ENCODE measurements around the gene BDKRB1. TPM values are rescaled to one million over a fixed set of nuclear protein-coding genes. Genes with fewer than 3 reads are reported as not detected.
A peak's percentile ranks its signal among the peaks of the same experiment; 100 is the strongest.
"Not testable (repeated sequence)": the region's sequence is repeated elsewhere in the genome, so short reads cannot be mapped to it uniquely, and the experiment has no call there.

Gene BDKRB1
- total RNA-seq, 1 experiment from 2014 or later, result 10.3 TPM

DNA sequence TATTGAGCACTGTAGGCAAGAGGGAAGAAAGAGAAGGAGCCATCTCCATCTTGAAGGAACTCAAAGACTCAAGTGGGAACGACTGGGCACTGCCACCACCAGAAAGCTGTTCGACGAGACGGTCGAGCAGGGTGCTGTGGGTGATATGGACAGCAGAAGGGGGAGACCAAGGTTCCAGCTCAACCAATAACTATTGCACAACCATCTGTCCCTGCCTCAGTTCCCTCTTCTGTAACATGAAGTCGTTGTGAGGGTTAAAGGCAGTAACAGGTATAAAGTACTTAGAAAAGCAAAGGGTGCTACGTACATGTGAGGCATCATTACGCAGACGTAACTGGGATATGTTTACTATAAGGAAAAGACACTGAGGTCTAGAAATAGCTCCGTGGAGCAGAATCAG lies 13.9 kb upstream of the BDKRB1 start:
- Histone ChIP-seq H3K4me1 (replicated peaks) (peaks cover 21% of the 10 kb centered on the region), H3K27me3 (replicated peaks) (no peaks in the 10 kb centered on the region), H3K36me3 (peaks cover 87% of the 10 kb centered on the region), H3K27ac (no peak overlapping the region), H3K4me3 (no peak overlapping the region), H3K9me3 (replicated peaks) (no peaks in the 10 kb centered on the region)
- DNase-seq (ENCODE audit: low read depth in 1 of 2, low spot score in 2 of 2), result no peak

- Histone ChIP-seq H3K4me3 (no peak overlapping the region), H3K4me1 (replicated peaks) (peaks cover 37% of the 10 kb centered on the region), H3K9me3 (replicated peaks) (no peaks in the 10 kb centered on the region), H3K27ac (no peak overlapping the region), H3K36me3 (peaks cover 80% of the 10 kb centered on the region), H3K27me3 (replicated peaks) (no peaks in the 10 kb centered on the region)
- no peak for DNase-seq (ENCODE audit: low read depth in 1 of 2, low spot score in 2 of 2)
These were observed 12.2 kb upstream of the BDKRB1 start for GRCh38 chr14:96243785-96244184.

GRCh38 chr14:96245074-96245473 lies 10.9 kb upstream of the BDKRB1 start:
- peaks cover 67% of the 10 kb centered on the region for H3K36me3 ChIP-seq
- H3K4me3 ChIP-seq; DNase-seq (ENCODE audit: low read depth in 1 of 2, low spot score in 2 of 2); H3K27me3 ChIP-seq (replicated peaks); H3K9me3 ChIP-seq (replicated peaks): not testable (repeated sequence)
- H3K4me1 ChIP-seq (replicated peaks), result peaks cover 50% of the 10 kb centered on the region
- 0 out of 2 replicates have a peak overlapping the region, but pooled peaks have one; percentile 85 for H3K27ac ChIP-seq

DNA sequence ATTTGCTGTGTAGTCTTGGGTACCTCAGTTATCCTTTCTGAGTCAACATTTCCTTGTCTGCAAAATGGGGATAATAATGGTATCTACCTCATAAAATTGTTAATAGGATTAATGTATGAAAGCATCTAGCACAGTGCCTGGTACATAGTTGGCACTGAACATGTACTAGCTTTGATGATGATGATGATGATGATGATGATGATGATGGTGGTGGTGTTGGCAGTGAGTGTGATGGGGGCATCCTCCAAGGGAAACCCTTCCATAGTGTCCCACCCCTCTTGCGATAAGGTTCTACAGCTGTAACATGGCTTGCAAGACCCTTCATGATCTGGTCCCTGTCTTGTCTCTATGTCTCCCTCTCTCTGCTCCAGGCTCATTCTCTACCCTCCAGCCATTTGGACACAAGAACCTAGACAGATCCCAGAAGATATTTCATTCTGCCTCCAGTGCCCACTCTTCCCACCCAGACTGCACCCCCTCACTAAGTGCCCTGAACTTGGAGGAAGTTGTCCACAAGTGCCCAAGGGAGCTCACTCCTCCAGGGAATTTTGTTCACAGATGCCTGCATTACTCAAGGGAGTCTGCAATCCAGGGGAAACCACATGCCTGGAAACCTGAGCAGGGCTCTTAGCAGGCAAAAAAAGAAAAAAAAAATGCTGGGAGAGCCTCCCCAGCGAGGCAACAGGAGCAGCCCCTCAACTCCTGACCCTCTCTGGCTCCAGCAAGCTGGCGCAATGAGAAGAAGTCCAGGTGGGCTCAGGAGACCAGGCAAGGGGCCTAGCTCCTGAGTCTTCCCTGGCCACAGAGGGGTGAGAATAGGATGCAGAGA lies 10.1 kb upstream of the BDKRB1 start:
- Histone ChIP-seq H3K27me3 (replicated peaks) (no peaks in the 10 kb centered on the region), H3K27ac (peak overlapping the region; percentile 85), H3K4me3 (no peak overlapping the region), H3K4me1 (replicated peaks) (peaks cover 52% of the 10 kb centered on the region), H3K36me3 (peaks cover 59% of the 10 kb centered on the region), H3K9me3 (replicated peaks) (no peaks in the 10 kb centered on the region)
- no peak for DNase-seq (ENCODE audit: low read depth in 1 of 2, low spot score in 2 of 2)

GRCh38 chr14:96246539-96246847 lies 9.5 kb upstream of the BDKRB1 start:
- DNase-seq (ENCODE audit: low read depth in 1 of 2, low spot score in 2 of 2), result peak; percentile 87 to 91
- Histone ChIP-seq H3K9me3 (replicated peaks) (no peaks in the 10 kb centered on the region), H3K27ac (peak overlapping the region; percentile 85), H3K4me1 (replicated peaks) (peaks cover 58% of the 10 kb centered on the region), H3K4me3 (no peak overlapping the region), H3K36me3 (peaks cover 53% of the 10 kb centered on the region), H3K27me3 (replicated peaks) (no peaks in the 10 kb centered on the region)

DNA sequence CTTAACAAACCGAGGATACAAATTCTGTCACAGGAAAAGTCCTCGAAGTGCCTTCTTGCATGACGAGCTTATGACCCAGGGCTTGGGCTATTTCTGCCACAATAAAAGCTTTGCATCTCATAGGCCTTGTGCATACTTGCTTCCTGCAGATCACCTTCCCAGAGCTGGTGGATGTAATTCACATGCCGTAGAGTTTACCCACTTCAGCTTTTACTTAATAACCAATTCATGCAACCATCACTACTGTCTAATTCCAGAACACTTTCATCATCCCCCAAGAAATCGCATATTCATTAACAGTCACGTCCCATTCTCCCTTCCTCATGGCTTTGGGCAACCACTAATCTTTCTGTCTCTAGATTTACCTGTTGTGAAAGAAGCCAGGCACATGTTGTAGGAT lies 9.0 kb upstream of the BDKRB1 start:
- peaks cover 48% of the 10 kb centered on the region for H3K36me3 ChIP-seq
- DNase-seq (ENCODE audit: low read depth in 1 of 2, low spot score in 2 of 2), result no peak
- H3K4me1 ChIP-seq (replicated peaks), result peaks cover 63% of the 10 kb centered on the region
- peak overlapping the region; percentile 85 for H3K27ac ChIP-seq
- no peaks in the 10 kb centered on the region for H3K9me3 ChIP-seq (replicated peaks)
- H3K27me3 ChIP-seq (replicated peaks), result no peaks in the 10 kb centered on the region
- no peak overlapping the region for H3K4me3 ChIP-seq

- no peaks in the 10 kb centered on the region for H3K27me3 ChIP-seq (replicated peaks)
- peaks cover 83% of the 10 kb centered on the region for H3K4me1 ChIP-seq (replicated peaks)
- peak overlapping the region; percentile 82 for H3K27ac ChIP-seq
- H3K4me3 ChIP-seq, result no peak overlapping the region
- H3K9me3 ChIP-seq (replicated peaks), result no peaks in the 10 kb centered on the region
- peak; percentile 88 to 90 for DNase-seq (ENCODE audit: low read depth in 1 of 2, low spot score in 2 of 2)
- peaks cover 37% of the 10 kb centered on the region for H3K36me3 ChIP-seq
These were observed 7.0 kb upstream of the BDKRB1 start for GRCh38 chr14:96249029-96249428.

DNA sequence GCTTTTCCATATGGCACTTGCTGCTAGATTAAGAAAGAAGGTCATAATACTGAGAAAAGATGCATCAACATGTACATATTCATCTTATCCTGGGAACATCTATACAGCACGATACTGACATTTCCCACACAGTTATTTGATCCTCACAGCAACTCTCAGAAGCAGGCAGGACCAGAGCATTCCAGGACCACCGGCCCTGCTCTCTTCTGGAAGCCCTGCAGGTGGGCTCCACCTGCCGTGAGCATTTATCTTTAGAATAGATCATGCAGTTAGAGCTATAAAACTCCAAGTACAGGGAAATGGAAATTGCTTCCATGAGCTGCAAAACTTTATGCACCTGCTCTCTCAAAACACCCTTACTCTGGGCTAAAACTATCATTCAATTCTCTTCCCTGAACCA lies 5.5 kb upstream of the BDKRB1 start:
- Histone ChIP-seq H3K36me3 (peaks cover 23% of the 10 kb centered on the region), H3K27ac (no peak overlapping the region), H3K4me3 (no peak overlapping the region), H3K4me1 (replicated peaks) (peaks cover 93% of the 10 kb centered on the region), H3K9me3 (replicated peaks) (0 out of 2 replicates have a peak, but pooled peaks cover 3% of the 10 kb centered on the region), H3K27me3 (replicated peaks) (no peaks in the 10 kb centered on the region)
- no peak for DNase-seq (ENCODE audit: low read depth in 1 of 2, low spot score in 2 of 2)

GRCh38 chr14:96251656-96252155 lies 4.3 kb upstream of the BDKRB1 start:
- Histone ChIP-seq H3K9me3 (replicated peaks) (0 out of 2 replicates have a peak, but pooled peaks cover 3% of the 10 kb centered on the region), H3K4me3 (no peak overlapping the region), H3K36me3 (peaks cover 17% of the 10 kb centered on the region), H3K4me1 (replicated peaks) (peaks cover 93% of the 10 kb centered on the region), H3K27me3 (replicated peaks) (no peaks in the 10 kb centered on the region), H3K27ac (peak overlapping the region; percentile 92)
- no peak for DNase-seq (ENCODE audit: low read depth in 1 of 2, low spot score in 2 of 2)

GRCh38 chr14:96252323-96252998 lies 3.5 kb upstream of the BDKRB1 start:
- DNase-seq (ENCODE audit: low read depth in 1 of 2, low spot score in 2 of 2), result no peak
- Histone ChIP-seq H3K27ac (peak overlapping the region; percentile 92), H3K9me3 (replicated peaks) (0 out of 2 replicates have a peak, but pooled peaks cover 3% of the 10 kb centered on the region), H3K27me3 (replicated peaks) (no peaks in the 10 kb centered on the region), H3K4me1 (replicated peaks) (peaks cover 93% of the 10 kb centered on the region), H3K4me3 (no peak overlapping the region), H3K36me3 (peaks cover 14% of the 10 kb centered on the region)

DNA sequence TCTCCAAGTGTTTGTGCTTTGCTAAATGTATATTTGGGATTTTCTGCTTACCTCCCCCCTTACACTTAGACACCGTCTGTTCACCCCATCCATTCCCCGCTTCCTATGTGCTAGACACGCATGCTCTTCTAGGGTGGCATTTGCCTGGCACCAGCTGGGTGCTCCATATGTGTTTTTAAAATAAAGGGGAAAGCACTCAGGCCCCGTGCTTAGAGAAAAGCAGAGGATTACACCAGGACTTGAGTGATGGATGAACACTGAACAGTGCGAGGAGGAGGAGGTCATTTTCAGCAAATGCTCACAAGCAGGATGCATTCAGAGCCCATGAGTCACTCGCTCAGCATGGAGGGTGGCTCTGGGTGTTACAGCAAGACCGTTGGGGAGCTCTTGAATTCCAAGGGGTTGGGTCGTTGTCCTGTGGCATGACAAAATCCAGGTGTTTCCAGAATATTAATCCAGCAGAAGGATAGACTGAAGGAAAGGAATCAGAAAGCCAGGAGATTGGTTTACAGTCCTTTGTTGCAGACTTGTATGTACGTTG lies 2.9 kb upstream of the BDKRB1 start:
- no peak overlapping the region for H3K4me3 ChIP-seq
- H3K27ac ChIP-seq, result peak overlapping the region; percentile 92
- peaks cover 92% of the 10 kb centered on the region for H3K4me1 ChIP-seq (replicated peaks)
- H3K27me3 ChIP-seq (replicated peaks), result no peaks in the 10 kb centered on the region
- H3K36me3 ChIP-seq, result peaks cover 9% of the 10 kb centered on the region; the same call in 1 of the 2 replicates
- H3K9me3 ChIP-seq (replicated peaks), result 0 out of 2 replicates have a peak, but pooled peaks cover 3% of the 10 kb centered on the region
- DNase-seq (ENCODE audit: low read depth in 1 of 2, low spot score in 2 of 2), result peak; percentile 88 to 94

- Histone ChIP-seq H3K4me3 (no peak overlapping the region), H3K9me3 (replicated peaks) (peaks cover 3% of the 10 kb centered on the region; the same call in 1 of the 2 replicates), H3K4me1 (replicated peaks) (peaks cover 76% of the 10 kb centered on the region), H3K36me3 (peaks cover 15% of the 10 kb centered on the region), H3K27me3 (replicated peaks) (no peaks in the 10 kb centered on the region), H3K27ac (peak overlapping the region; percentile 92)
- no peak for DNase-seq (ENCODE audit: low read depth in 1 of 2, low spot score in 2 of 2)
These were observed 1.3 kb upstream of the BDKRB1 start for GRCh38 chr14:96254687-96255086.

DNA sequence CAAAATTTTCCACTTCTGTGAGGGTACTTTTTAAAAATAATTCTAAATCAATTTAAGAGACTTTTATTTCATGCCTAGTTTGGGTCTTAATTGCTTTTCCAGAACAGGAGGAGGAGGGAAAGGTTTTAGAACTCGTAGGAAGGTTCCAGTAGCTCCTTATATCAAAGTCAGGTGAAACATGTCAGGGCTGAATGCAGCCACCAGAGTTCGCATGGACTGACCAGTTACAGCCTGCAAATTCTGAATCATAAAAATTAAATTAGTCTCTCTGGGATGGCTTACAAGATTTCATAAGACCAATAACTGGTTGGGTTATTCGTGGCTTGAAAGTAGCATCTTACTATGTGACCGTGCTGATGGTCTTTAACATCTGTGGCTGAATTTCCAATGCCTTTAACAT lies 397 bp downstream of the BDKRB1 start:
- Histone ChIP-seq H3K4me1 (replicated peaks) (peaks cover 74% of the 10 kb centered on the region), H3K9me3 (replicated peaks) (peaks cover 3% of the 10 kb centered on the region; the same call in 1 of the 2 replicates), H3K36me3 (peaks cover 16% of the 10 kb centered on the region), H3K4me3 (peak overlapping the region; percentile 11), H3K27me3 (replicated peaks) (no peaks in the 10 kb centered on the region), H3K27ac (peak overlapping the region; percentile 92)
- DNase-seq (ENCODE audit: low read depth in 1 of 2, low spot score in 2 of 2), result no peak

GRCh38 chr14:96257056-96257455 lies 1.0 kb downstream of the BDKRB1 start:
- peaks cover 16% of the 10 kb centered on the region for H3K36me3 ChIP-seq
- no peaks in the 10 kb centered on the region for H3K27me3 ChIP-seq (replicated peaks)
- peak overlapping the region; percentile 92; the same call in 1 of the 2 replicates for H3K27ac ChIP-seq
- peaks cover 3% of the 10 kb centered on the region; the same call in 1 of the 2 replicates for H3K9me3 ChIP-seq (replicated peaks)
- H3K4me3 ChIP-seq, result no peak overlapping the region
- no peak for DNase-seq (ENCODE audit: low read depth in 1 of 2, low spot score in 2 of 2)
- H3K4me1 ChIP-seq (replicated peaks), result peaks cover 70% of the 10 kb centered on the region
